HepG2 (cell line): ENCODE results near the gene SSX5. TPM values are rescaled to one million over a fixed set of nuclear protein-coding genes. Genes with fewer than 3 reads are reported as not detected.
"Not testable (repeated sequence)": the region's sequence is repeated elsewhere in the genome, so short reads cannot be mapped to it uniquely, and the experiment has no call there.

Experiments
- ATAC-seq: fragments of 200-7000 bp; cut with Tn5 transposase; 3 replicates; pipeline ENCODE4 v1.9.1; 2020; ENCODE audit warnings: mild to moderate bottlenecking, moderate library complexity
- Bru-seq: library from RNA; stranded (reverse); fragments of 400-500 nt; gene quantifications from one replicate; lab custom pipeline; 2021; lab: Mats Ljungman, UMichigan
- BruChase-seq, 2 experiments: library from RNA; stranded (reverse); fragments of 400-500 nt; gene quantifications; one replicate each; lab custom pipeline; 2021; lab: Mats Ljungman, UMichigan
- BruUV-seq: library from RNA; stranded (reverse); fragments of 400-500 nt; replicated peaks from 2 replicates; lab custom pipeline; 2021; lab: Mats Ljungman, UMichigan
- CTCF ChIA-PET: fragments of 300-600 bp; formaldehyde crosslinking; extraction: SDS; loops from one replicate; lab custom pipeline; 2021; ENCODE audit warnings: low total read pairs, inconsistent platforms, low intra/inter-chr PET ratio; lab: Yijun Ruan, JAX
- POLR2A ChIA-PET: fragments of 350-600 bp; sonication (Branson Sonifier 250); formaldehyde crosslinking; loops from one replicate; lab custom pipeline; 2020; ENCODE audit warnings: antibody characterized with exemption, inconsistent platforms; lab: Yijun Ruan, JAX
- DNase-seq: peaks from one replicate; pipeline ENCODE4 v3.0.0-alpha.2; 2015; ENCODE audit warnings: low spot score
- FAIRE-seq: peaks from 3 replicates; lab custom pipeline; 2011; peaks lifted over from hg19 to GRCh38; lab: Jason Lieb, UNC
- H2AFZ ChIP-seq: one replicate; pipeline ENCODE4 v1.6.1; 2011; ENCODE audit warnings: low read length, inconsistent platforms
- H3K27ac ChIP-seq: fragments of 300-600 bp; 3 replicates; pipeline ENCODE4 v1.8.0; 2011; ENCODE audit warnings: mixed run types, mild to moderate bottlenecking, mixed read lengths, low read length, inconsistent platforms; ENCODE audit not compliant: insufficient read depth; ENCODE audit errors: extremely low read length
- H3K27me3 ChIP-seq, 2 experiments: fragments of 200-600 bp in 1 of 2; 2 replicates in 1 of 2; 3 replicates in 1 of 2; pipeline versions ENCODE4 v1.6.0 to v1.8.0; 2011; ENCODE audit warnings: low read length in 2 of 2, mild to moderate bottlenecking in 2 of 2, moderate library complexity in 2 of 2, inconsistent platforms in 1 of 2; ENCODE audit not compliant: insufficient read depth in 2 of 2, control insufficient read depth in 1 of 2
- H3K36me3 ChIP-seq, 2 experiments: fragments of 200-600 bp in 1 of 2; replicated peaks in 1 of 2; 2 replicates in 1 of 2; 3 replicates in 1 of 2; pipeline versions ENCODE4 v1.5.1 to v1.8.0; 2011; ENCODE audit warnings: low read length in 2 of 2, inconsistent platforms in 1 of 2; ENCODE audit not compliant: insufficient read depth in 2 of 2, control insufficient read depth in 1 of 2
- H3K4me1 ChIP-seq: 2 replicates; pipeline ENCODE4 v1.5.1; 2012; ENCODE audit warnings: low read length, inconsistent platforms; ENCODE audit not compliant: insufficient read depth
- H3K4me2 ChIP-seq: 2 replicates; pipeline ENCODE4 v1.6.0; 2011; ENCODE audit warnings: low read depth, low read length, inconsistent platforms
- H3K4me3 ChIP-seq, 3 experiments: fragments of 200-600 bp in 1 of 3; sonication (generic), shearing (Covaris generic) in 1 of 3; replicated peaks in 1 of 3; 2 replicates each; pipeline ENCODE4 v1.5.1; 2011 to 2016; ENCODE audit warnings: low read length in 3 of 3, inconsistent platforms in 2 of 3, low read depth in 2 of 3, mild to moderate bottlenecking in 2 of 3, control low read depth in 1 of 3, mixed read lengths in 1 of 3; ENCODE audit not compliant: insufficient read depth in 1 of 3
- H3K79me2 ChIP-seq: one replicate; pipeline ENCODE4 v1.6.1; 2011; ENCODE audit warnings: low read length, inconsistent platforms; ENCODE audit not compliant: insufficient read depth
- H3K9ac ChIP-seq: 2 replicates; pipeline ENCODE4 v1.6.0; 2011; ENCODE audit warnings: mild to moderate bottlenecking, low read depth, low read length, inconsistent platforms; ENCODE audit not compliant: insufficient read depth
- H3K9me3 ChIP-seq: 2 replicates; pipeline ENCODE4 v1.5.1; 2012; ENCODE audit warnings: mild to moderate bottlenecking, low read length
- H4K20me1 ChIP-seq: 2 replicates; pipeline ENCODE4 v1.6.0; 2011; ENCODE audit warnings: inconsistent platforms, mild to moderate bottlenecking, low read length, moderate library complexity; ENCODE audit not compliant: insufficient read depth
- CEBPB ChIP-seq: IDR thresholded peaks from 2 replicates; pipeline ENCODE4 v1.6.1; 2011; ENCODE audit warnings: low read depth, low read length, improper control_type of control experiment, borderline replicate concordance
- POGK ChIP-seq: sonication (generic); formaldehyde crosslinking; conservative IDR thresholded peaks from 2 replicates; pipeline ENCODE4 v1.8.0; 2022; ENCODE audit warnings: mild to moderate bottlenecking, moderate library complexity, missing genetic modification reagents
- WGBS: methylation state at CpG from one replicate; pipeline ENCODE4 v1.1.6; 2017; ENCODE audit warnings: low lambda C conversion rate; 5-methylcytosine and 5-hydroxymethylcytosine counted together
- in situ Hi-C: cut with HindIII; loops from 2 replicates; pipeline ENCODE4 v1.10.0; 2017; ENCODE audit warnings: low pct_unique_long_range_greater_than_20kb; ENCODE audit not compliant: extremely low pct_ligation_motif_present
- intact Hi-C: fragments of 100-400 bp; cut with micrococcal nuclease; formaldehyde crosslinking; loops from one replicate; pipeline ENCODE4 v1.10.0; 2022; ENCODE audit not compliant: unreplicated experiment
- long read RNA-seq, 2 experiments: library from RNA in 1 of 2; library from polyadenylated mRNA in 1 of 2; stranded (forward) in 1 of 2; unstranded in 1 of 2; transcript quantifications; one replicate each; pipeline ENCODE4 v2.0.0, GENCODE V29; 2019 to 2022
- polyA minus RNA-seq, 3 experiments: library from RNA; depleted of rRNA, polyadenylated mRNA; stranded (reverse); fragments of >200 nt; gene quantifications; 2 replicates each; pipeline ENCODE4 v1.2.3, GENCODE V29; 2011; ENCODE audit warnings: low replicate concordance in 1 of 3
- polyA plus RNA-seq, 8 experiments: library from polyadenylated mRNA; depleted of rRNA in 3 of 8; stranded (reverse) in 7 of 8; unstranded in 1 of 8; fragments of >200 nt; fragmentation: Illumina TruSeq in 4 of 8; extraction: Trizol in 4 of 8; gene quantifications; 2 replicates each; pipeline versions ENCODE4 v1.2.1 to v1.2.3, GENCODE V29; 2011 to 2016; ENCODE audit warnings: low read depth in 4 of 8, missing spikeins in 1 of 8, mixed read lengths in 1 of 8; ENCODE audit not compliant: insufficient read depth in 1 of 8
- total RNA-seq, 5 experiments: library from RNA; depleted of rRNA; stranded (reverse); fragments of >200 nt; fragmentation: Illumina TruSeq; extraction: Trizol; gene quantifications; 2 replicates each; pipeline ENCODE4 v1.2.3, GENCODE V29; 2016; ENCODE audit warnings: low read depth in 1 of 5

SSX5 gene
- not detected in 2 replicates for total RNA-seq (2016; rRNA removed; fragmentation: Illumina TruSeq; extraction: Trizol)
- total RNA-seq (2016; cell fraction: cytosol; rRNA removed; fragmentation: Illumina TruSeq; extraction: Trizol; ENCODE audit: low read depth) = not detected in 2 replicates
- total RNA-seq (2016; cell fraction: insoluble cytoplasmic fraction; rRNA removed; fragmentation: Illumina TruSeq; extraction: Trizol) = not detected in 2 replicates
- total RNA-seq (2016; cell fraction: membrane; rRNA removed; fragmentation: Illumina TruSeq; extraction: Trizol) = not detected in 2 replicates
- total RNA-seq (2016; cell fraction: nucleus; rRNA removed; fragmentation: Illumina TruSeq; extraction: Trizol) = not detected in 2 replicates
- polyA plus RNA-seq (2011; rRNA removed) = not detected in 2 replicates
- not detected in 2 replicates for polyA plus RNA-seq (2011; cell fraction: cytosol; rRNA removed)
- not detected in 2 replicates for polyA plus RNA-seq (2011; cell fraction: nucleus; rRNA removed)
- polyA plus RNA-seq (2012) = not detected in 2 replicates
- polyA plus RNA-seq (2016; cell fraction: cytosol; fragmentation: Illumina TruSeq; extraction: Trizol; ENCODE audit: low read depth) = not detected in 2 replicates
- polyA plus RNA-seq (2016; cell fraction: insoluble cytoplasmic fraction; fragmentation: Illumina TruSeq; extraction: Trizol; ENCODE audit: low read depth) = not detected in 2 replicates
- not detected in 2 replicates for polyA plus RNA-seq (2016; cell fraction: membrane; fragmentation: Illumina TruSeq; extraction: Trizol; ENCODE audit: low read depth)
- polyA plus RNA-seq (2016; cell fraction: nucleus; fragmentation: Illumina TruSeq; extraction: Trizol; ENCODE audit: insufficient read depth, low read depth) = not detected in 2 replicates
- not detected in 2 replicates for polyA minus RNA-seq (2011; rRNA and poly(A)+ RNA removed; ENCODE audit: low replicate concordance)
- not detected in 2 replicates for polyA minus RNA-seq (2011; cell fraction: cytosol; rRNA and poly(A)+ RNA removed)
- not detected in 2 replicates for polyA minus RNA-seq (2011; cell fraction: nucleus; rRNA and poly(A)+ RNA removed)
- Bru-seq, nascent RNA = not detected
- not detected for BruChase-seq, experiment 1, labeled RNA remaining after a 6-hour chase
- BruChase-seq, experiment 2, labeled RNA remaining after a 2-hour chase = not detected
- long read RNA-seq, experiment 1 = 0 reads
- long read RNA-seq, experiment 2 = 0 reads

- no peak within 1 kb of the TSS for H2AFZ ChIP-seq
- BruUV-seq = no TSS peak
- no peaks in the 10 kb centered on the region for H3K36me3 ChIP-seq
- H3K4me3 ChIP-seq = no peak within 1 kb of the TSS
- CTCF ChIA-PET = no interaction called here
- H3K4me1 ChIP-seq = no peaks in the 10 kb centered on the region
- FAIRE-seq (no peak), ATAC-seq (no peak), DNase-seq (no peak)
- in situ Hi-C loops = no loop called here
- 70% methylated on average over 7 of the region's 12 CpGs for WGBS
- H3K79me2 ChIP-seq = no peaks in the 10 kb centered on the region
- POLR2A ChIA-PET = no interaction called here
- H3K9ac ChIP-seq = no peak within 1 kb of the TSS
- H3K4me2 ChIP-seq = no peak within 1 kb of the TSS
- TF ChIP-seq POGK (no peak), CEBPB (peak; percentile 1; the same call in 1 of the 2 replicates)
- H3K9me3 ChIP-seq = no peaks in the 10 kb centered on the region
- H3K27me3 ChIP-seq = no peaks in the 10 kb centered on the region
- H3K27ac ChIP-seq = no peak within 1 kb of the TSS
- intact Hi-C loops = no loop called here
- no peaks in the 10 kb centered on the region for H4K20me1 ChIP-seq
Measured at GRCh38 chrX:48196745-48197201, at the start of gene SSX5. Gene SSX5, minus strand, starts transcription at chrX:48196795. Its CDS starts 1,437 bp downstream, at chrX:48195358.

- FAIRE-seq = not testable (repeated sequence)
Measured at GRCh38 chrX:48224196-48224595, 27.6 kb upstream of the SSX5 start.

GRCh38 chrX:48214341-48214740 is 17.7 kb upstream of the SSX5 start:
- H3K4me2 ChIP-seq, FAIRE-seq, H4K20me1 ChIP-seq, H3K27ac ChIP-seq, H3K36me3 ChIP-seq, H2AFZ ChIP-seq, H3K4me1 ChIP-seq, BruUV-seq, POLR2A ChIA-PET, in situ Hi-C loops, DNase-seq, H3K79me2 ChIP-seq, ATAC-seq, H3K27me3 ChIP-seq, intact Hi-C loops, H3K9me3 ChIP-seq, CTCF ChIA-PET, H3K4me3 ChIP-seq, H3K9ac ChIP-seq: not testable (repeated sequence)
- 0% methylated on average over 4 of the region's 4 CpGs for WGBS

More at GRCh38 chrX:48224196-48224595, 27.6 kb upstream of the SSX5 start:
- in situ Hi-C loops, H4K20me1 ChIP-seq, H3K36me3 ChIP-seq, H3K4me3 ChIP-seq, H3K27me3 ChIP-seq, intact Hi-C loops, POLR2A ChIA-PET, H3K9ac ChIP-seq, H3K27ac ChIP-seq, H3K79me2 ChIP-seq, ATAC-seq, H3K9me3 ChIP-seq, H3K4me1 ChIP-seq, H3K4me2 ChIP-seq, BruUV-seq, DNase-seq, H2AFZ ChIP-seq, CTCF ChIA-PET: not testable (repeated sequence)
- WGBS = 71% methylated on average over 1 of the region's 4 CpGs
